SH-SY5Y (cell line): Measurements from ENCODE around the gene RBMS1.

Experiments used
- GATA2 ChIP-seq: IDR thresholded peaks from 2 replicates; pipeline ENCODE4 v1.6.1; 2011; ENCODE audit warnings: mild to moderate bottlenecking, low read depth, low read length
- GATA3 ChIP-seq: IDR thresholded peaks from 2 replicates; pipeline ENCODE4 v1.6.1; 2011; ENCODE audit warnings: low read depth, mild to moderate bottlenecking, low read length, moderate library complexity

Gene RBMS1

DNA sequence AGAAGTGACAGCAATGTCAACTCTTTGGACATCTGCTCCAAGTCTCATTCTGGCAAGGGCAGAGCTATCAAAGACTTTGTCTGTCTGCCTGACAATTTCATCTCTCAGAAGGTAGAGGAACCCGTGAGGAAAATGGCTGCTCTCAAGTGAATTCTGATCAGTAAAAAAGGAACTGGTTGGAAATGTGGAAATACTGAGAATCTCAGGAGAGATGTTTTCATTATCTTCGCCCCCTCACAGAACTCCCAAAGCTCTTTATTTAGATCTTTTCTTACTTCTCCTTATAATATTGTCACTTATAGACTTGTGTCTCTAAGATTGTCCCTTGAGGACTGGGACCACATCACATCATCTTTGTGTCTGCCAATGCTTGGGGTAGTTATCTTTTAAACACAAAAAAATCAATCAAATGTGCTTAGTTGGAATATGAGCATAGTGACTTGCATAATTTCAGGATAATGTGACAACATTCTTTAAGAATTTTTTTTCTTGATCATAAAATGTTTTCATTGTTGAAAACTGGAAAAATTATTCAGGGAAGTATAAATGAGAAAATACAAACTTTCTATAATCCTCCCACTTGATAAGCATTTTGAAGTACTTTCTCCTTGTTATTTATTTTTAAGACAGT is 225.3 kb downstream of the RBMS1 start:
- TF ChIP-seq GATA2 (no peak), GATA3 (no peak)

DNA sequence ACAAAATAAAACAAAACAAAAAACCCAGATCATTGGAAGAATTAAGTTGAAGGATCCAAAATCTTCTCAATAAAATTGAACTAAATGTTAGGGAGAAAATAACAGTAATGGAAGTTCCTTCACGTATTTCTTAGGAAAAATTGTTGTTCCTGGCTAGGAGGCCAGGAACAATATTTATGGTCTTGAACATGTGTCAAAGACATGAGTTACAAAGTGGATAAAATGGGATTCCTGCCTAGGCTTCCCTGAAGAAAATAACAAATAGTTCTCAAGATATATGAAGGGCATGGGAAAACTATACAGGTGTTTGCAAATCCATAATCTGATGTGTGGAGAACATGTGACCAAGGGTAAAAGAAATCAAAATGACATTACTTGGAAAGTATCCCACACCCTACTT is 225.9 kb downstream of the RBMS1 start:
- TF ChIP-seq GATA3 = no peak

GRCh38 chr2:160267022-160267421 is 226.6 kb downstream of the RBMS1 start:
- TF ChIP-seq GATA3 (no peak), GATA2 (no peak)

DNA sequence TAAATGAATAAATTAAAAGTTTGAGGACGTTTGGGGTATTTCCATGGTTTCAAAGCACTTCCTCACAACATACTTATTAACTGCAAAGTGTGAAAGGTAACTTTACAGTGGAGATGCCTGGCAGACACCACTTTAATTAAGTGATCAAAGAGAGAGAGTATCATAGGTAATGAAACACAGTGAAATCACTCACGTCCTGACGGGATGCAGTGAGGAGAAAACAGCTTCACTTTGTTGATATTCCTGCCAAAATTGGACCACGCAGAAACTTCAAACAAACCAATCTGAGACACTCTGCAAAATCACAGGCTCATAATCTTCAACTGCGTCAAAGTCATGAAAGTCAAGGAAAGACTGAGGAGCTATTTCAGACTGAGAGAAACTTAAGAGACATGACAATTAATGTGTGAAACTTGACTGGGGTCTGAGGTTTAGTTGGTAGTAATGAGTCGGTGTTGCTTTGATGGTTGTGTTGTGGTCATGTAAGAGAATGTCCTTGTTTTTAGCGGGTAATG is 227.5 kb downstream of the RBMS1 start:
- TF ChIP-seq GATA2 (no peak), GATA3 (no peak)

GRCh38 chr2:160264308-160264707 is 229.3 kb downstream of the RBMS1 start:
- TF ChIP-seq GATA2 (no peak), GATA3 (no peak)

GRCh38 chr2:160261732-160262131 is 231.9 kb downstream of the RBMS1 start:
- TF ChIP-seq GATA3 (no peak), GATA2 (no peak)

- TF ChIP-seq GATA2 (no peak), GATA3 (no peak)
Measured at GRCh38 chr2:160258492-160258805, 235.2 kb downstream of the RBMS1 start.

DNA sequence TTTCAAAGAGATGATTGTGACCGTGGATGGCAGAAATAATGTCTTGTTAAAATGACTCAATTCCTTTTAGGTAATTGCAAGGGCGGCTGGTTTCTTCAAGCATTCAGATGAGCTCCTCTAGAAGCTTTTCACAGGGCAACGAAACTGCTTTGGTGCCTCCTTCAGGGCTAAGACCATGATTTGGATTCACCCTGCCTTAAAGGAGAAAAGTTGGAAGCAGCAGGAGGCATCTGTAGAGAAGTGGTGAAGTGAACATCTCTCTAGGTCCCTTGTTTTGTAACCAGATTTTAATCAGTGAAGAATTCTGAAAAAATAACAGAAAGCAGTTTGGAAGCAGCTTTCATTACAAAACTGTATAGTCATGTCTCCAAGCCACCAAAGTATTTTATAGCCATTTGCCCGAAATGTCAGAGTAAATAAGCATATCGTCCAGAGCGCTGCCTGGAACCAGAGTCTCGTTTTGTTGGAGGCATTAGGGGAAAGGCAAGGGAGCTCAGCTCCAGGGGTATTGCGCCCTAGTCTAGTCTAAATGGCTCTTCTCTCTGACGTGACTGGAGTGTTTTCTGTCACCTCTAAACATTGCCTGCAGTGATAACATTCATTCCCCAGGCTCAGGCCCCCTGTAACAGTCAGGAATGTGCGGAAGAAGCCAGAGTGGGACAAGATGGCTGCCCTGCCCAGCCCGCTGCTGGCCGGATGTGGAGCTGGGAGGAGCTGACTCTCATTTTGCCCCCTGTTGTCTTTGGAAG is 235.7 kb downstream of the RBMS1 start:
- TF ChIP-seq GATA2 (no peak), GATA3 (no peak)

DNA sequence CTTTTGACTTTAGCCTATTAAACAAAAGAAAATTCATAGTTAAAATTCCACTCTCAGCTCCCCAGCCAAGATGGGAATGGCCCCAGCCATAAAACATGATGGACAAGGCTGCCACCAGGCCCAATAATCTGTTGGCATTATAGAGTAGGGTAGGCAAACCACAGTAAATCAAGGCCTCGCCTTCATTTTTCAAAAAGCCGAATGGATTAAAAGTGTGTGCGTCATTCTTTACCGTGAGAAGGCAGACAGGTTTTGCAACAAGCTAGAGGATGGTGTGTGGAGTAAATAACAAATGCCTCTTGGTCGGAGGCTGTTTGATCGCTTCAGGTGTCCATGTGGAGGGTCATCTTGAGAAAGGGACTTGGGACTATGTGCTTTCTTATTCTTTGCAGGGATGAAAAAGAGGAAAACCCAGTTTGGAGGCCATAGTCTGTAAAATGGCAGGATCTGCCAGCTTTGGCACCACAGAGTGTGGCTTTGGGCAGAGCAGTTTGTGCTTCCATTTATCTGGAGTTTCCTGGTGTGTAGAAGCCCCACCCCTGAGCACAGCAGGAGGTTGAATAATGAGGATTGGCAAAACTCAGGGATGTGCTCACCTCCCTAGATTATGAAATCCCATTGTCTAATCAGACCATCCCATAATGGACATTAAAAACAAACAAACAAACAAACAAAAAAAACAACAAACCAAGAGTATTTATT is 236.4 kb downstream of the RBMS1 start:
- no peak for TF ChIP-seq GATA3
- no peak for TF ChIP-seq GATA2

DNA sequence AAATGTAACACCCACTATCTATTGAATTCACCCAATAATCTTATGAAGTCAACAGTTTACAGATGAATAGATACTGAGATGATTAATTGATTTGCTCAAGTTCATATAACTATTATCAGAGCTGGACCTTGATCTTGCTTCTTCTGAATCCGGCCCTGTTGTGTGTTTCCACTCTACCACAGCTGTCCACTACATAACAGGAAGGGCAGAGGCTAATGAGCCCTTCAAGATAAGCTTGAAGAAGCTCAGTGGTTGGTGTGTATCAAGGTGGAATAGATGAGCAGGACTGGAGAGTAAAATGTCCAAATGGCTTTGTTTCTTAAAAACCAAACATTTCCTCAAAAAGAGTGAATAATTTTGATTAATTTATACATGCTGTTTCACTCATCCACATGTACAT is 237.1 kb downstream of the RBMS1 start:
- TF ChIP-seq GATA2 (no peak), GATA3 (no peak)

DNA sequence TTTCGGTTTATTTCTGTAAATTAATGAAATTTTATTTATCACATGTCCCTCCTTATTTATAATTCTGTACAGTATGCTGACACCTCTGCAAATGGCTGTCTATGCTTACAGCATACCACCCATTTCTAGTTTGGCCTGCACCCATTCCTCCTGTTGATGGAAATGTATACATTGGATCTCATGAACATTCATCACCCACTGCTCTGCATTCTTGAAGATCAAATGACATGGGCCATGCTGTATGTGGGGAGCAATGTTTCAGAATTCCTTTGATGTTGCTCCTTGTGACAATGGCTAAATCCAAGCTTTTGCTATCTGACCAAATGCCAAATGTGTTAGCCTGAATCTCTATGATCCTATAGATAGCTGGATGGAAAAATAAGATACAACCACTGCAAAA is 238.2 kb downstream of the RBMS1 start:
- TF ChIP-seq GATA2 (no peak), GATA3 (no peak)

GRCh38 chr2:160254189-160254762 is 239.3 kb downstream of the RBMS1 start:
- no peak for TF ChIP-seq GATA3
- no peak for TF ChIP-seq GATA2

DNA sequence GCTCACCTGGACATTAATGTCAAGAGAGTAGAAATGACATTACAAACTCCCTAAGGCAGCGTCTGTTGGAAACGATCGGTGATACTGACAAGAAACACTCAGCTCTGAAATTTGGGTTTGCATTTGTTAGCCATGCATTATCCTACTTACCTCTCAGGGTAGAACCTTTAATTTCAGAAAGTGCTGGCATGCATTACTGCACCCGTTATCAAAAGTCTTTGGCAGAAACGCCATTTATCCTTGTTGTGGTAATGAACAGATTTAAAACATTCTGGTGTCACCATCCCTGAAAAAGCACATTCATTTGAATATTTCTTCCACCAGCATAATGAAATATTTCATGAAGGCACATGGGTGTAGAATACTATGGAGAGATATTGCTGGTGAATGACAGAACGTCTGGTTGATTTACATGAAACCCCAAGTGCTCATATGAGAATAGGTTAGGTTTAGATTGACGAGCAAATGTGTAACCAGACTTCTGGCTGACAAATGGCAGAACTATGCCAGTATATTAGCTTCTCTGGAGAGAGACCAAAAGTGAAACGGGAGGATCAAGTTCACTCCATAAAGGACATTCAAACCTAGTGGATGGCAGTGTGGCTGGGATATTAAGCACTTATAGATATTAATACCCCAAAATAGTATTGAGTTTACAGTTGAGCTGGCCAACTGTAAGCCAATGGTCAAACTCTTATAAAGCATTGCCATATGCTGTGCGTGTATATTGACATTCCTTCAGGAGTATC is 240.0 kb downstream of the RBMS1 start:
- no peak for TF ChIP-seq GATA3
- TF ChIP-seq GATA2 = no peak

DNA sequence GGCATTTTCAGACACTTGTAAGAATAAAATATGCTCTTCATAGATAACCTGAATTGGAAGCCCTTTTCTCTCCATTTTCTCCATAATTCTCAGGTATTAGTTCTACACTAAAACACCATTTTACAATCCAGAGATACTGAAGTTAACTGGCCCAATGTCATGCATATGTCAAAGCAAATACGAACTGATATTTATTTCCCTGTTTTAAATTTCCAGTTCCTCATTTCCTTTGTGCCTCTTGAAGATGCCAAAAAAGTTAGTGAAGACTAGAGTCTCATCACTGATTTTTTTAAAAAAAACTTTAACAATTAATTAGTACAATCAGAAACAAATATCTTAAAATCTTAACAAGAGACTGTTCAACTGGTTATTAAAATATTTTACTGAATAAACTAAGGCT is 240.7 kb downstream of the RBMS1 start:
- no peak for TF ChIP-seq GATA3
- TF ChIP-seq GATA2 = no peak
